Transverse colon (tissue), 4 donors: Measurements from ENCODE around the gene WDR89. TPM values are rescaled to one million over a fixed set of nuclear protein-coding genes. Genes with fewer than 3 reads are reported as not detected.
A peak's percentile ranks its signal among the peaks of the same experiment; 100 is the strongest.

Source experiments
- DNase-seq: peaks from one replicate; pipeline ENCODE4 v3.0.0-alpha.2; 2019
- H3K27ac ChIP-seq, 4 donors: fragments of 200-600 bp; sonication (generic); 2 replicates each; pipeline ENCODE4 v1.5.1; 2016 to 2018; ENCODE audit warnings: inconsistent platforms in 4 of 4
- H3K27me3 ChIP-seq: fragments of 200-600 bp; sonication (generic); 2 replicates; pipeline ENCODE4 v1.5.1; 2017; ENCODE audit warnings: inconsistent platforms
- H3K36me3 ChIP-seq, 4 donors: fragments of 200-600 bp; sonication (generic); 2 replicates each; pipeline ENCODE4 v1.5.1; 2017 to 2019; ENCODE audit warnings: inconsistent platforms in 4 of 4
- H3K4me1 ChIP-seq, 4 donors: fragments of 200-600 bp; sonication (generic); 2 replicates each; pipeline ENCODE4 v1.5.1; 2017 to 2020; ENCODE audit warnings: inconsistent platforms in 4 of 4
- H3K4me3 ChIP-seq, 4 donors: fragments of 200-600 bp; sonication (generic); 1 replicate in 1 of 4; 2 replicates in 3 of 4; pipeline versions ENCODE4 v1.5.1 to v1.6.1; 2017 to 2019; ENCODE audit warnings: inconsistent platforms in 4 of 4
- H3K9me3 ChIP-seq, 2 donors: fragments of 200-600 bp; sonication (generic); 2 replicates each; pipeline ENCODE4 v1.5.1; 2017 to 2019; ENCODE audit warnings: inconsistent platforms in 2 of 2
- EP300 ChIP-seq: sonication (generic); formaldehyde crosslinking; IDR thresholded peaks from one replicate; pipeline ENCODE4 v1.6.1; 2017; ENCODE audit warnings: antibody characterized with exemption, low read depth
- POLR2A ChIP-seq: fragments of 450-650 bp; IDR thresholded peaks from one replicate; pipeline ENCODE4 v1.6.1; 2016; ENCODE audit warnings: antibody characterized with exemption, mild to moderate bottlenecking, moderate library complexity
- POLR2AphosphoS5 ChIP-seq, 3 donors: sonication (generic); formaldehyde crosslinking; IDR thresholded peaks; one replicate each; pipeline ENCODE4 v1.6.1; 2016; ENCODE audit warnings: antibody characterized with exemption in 3 of 3
- WGBS, 2 donors: methylation state at CpG; one replicate each; pipeline ENCODE4 v1.1.5; 2018; ENCODE audit warnings: low coverage in 1 of 2; 5-methylcytosine and 5-hydroxymethylcytosine counted together
- in situ Hi-C, 4 donors: fragments of 200-750 bp; cut with MboI; loops; one replicate each; pipeline versions ENCODE4 v1.15.0 to v1.15.1; 2017; ENCODE audit warnings: low sequenced_read_pairs in 3 of 4, low pct_ligation_motif_present in 1 of 4, low pct_unique_long_range_greater_than_20kb in 1 of 4
- intact Hi-C: fragments of 100-400 bp; cut with DNase I; formaldehyde crosslinking; loops from one replicate; pipeline ENCODE4 v1.15.1; 2023; ENCODE audit warnings: low total_unique reads
- total RNA-seq, 4 donors: library from RNA; depleted of rRNA; stranded (reverse); fragments of >200 nt; gene quantifications; one replicate each; pipeline ENCODE4 v1.1.0, GENCODE V29; 2016
- TF ChIP-seq, protein P1 (sequence below), 5 experiments: fragments of 200-600 bp in 3 of 5; fragments of 450-650 bp in 2 of 5; sonication (generic) in 3 of 5; IDR thresholded peaks; 1 replicate in 2 of 5; 2 replicates in 3 of 5; pipeline ENCODE4 v1.5.1; 2016 to 2017; ENCODE audit warnings: antibody characterized with exemption in 5 of 5, inconsistent platforms in 3 of 5, mild to moderate bottlenecking in 2 of 5, moderate library complexity in 1 of 5

WDR89 gene
- total RNA-seq, 4 donors from 2014 or later, result 3.8 to 17.2 (median 7.2) TPM

DNA sequence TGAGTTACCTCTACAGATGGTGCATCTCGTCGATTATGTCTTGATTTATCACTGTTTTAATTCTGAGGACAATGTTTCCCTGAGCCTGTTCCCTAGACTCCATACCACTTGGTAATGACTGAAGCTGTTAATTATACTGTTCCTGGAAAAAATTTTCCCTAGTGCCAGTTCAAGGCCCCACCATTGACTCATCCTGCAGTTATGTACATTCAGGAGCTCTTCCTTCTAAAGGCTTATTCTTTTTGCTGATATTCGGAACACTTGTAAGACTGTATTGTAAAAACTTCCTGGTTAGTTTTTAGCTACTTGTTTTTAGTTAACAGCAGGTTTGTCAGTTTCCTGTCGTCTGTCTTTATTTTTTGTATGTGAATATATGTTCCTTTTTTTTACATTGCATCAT is 68.1 kb downstream of the WDR89 start:
- Histone ChIP-seq H3K36me3 (no peaks in the 10 kb centered on the region), H3K9me3 (no peaks in the 10 kb centered on the region), H3K27me3 (no peaks in the 10 kb centered on the region), H3K4me1 (no peaks in the 10 kb centered on the region), H3K4me3 (no peak overlapping the region), H3K27ac (no peak overlapping the region)
- TF ChIP-seq, protein P1, sequence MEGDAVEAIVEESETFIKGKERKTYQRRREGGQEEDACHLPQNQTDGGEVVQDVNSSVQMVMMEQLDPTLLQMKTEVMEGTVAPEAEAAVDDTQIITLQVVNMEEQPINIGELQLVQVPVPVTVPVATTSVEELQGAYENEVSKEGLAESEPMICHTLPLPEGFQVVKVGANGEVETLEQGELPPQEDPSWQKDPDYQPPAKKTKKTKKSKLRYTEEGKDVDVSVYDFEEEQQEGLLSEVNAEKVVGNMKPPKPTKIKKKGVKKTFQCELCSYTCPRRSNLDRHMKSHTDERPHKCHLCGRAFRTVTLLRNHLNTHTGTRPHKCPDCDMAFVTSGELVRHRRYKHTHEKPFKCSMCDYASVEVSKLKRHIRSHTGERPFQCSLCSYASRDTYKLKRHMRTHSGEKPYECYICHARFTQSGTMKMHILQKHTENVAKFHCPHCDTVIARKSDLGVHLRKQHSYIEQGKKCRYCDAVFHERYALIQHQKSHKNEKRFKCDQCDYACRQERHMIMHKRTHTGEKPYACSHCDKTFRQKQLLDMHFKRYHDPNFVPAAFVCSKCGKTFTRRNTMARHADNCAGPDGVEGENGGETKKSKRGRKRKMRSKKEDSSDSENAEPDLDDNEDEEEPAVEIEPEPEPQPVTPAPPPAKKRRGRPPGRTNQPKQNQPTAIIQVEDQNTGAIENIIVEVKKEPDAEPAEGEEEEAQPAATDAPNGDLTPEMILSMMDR (IDR thresholded peaks at IDR 0.05), result no peak
- no peak for TF ChIP-seq POLR2AphosphoS5 (IDR thresholded peaks at IDR 0.05)
- no peak for TF ChIP-seq POLR2A
- no peak for TF ChIP-seq EP300
- in situ Hi-C loops (no loop called here), intact Hi-C loops (no loop called here)
- DNase-seq, result no peak
- 61 to 69% methylated on average over 4 of the region's 4 CpGs for WGBS, 2 donors

DNA sequence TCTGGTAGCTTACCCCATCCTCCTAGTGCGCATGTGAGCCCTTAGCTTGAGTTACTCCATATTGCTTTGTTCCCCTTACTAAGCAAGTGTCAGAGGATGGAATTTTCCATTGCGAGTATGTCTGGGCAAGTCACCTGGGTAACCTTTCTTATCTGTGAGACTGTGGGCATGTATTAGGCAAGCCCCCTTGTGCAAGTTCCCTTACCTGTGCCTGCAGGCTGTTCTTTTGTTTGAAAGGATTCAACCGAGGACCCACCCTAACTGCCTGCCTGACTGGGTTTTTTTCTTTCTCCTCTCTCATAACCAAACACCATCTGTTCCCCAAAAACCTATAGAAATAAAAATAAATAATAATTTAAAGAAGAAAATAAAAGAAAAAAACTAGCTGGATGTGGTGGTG is 76.2 kb downstream of the WDR89 start:
- Histone ChIP-seq H3K36me3 (no peaks in the 10 kb centered on the region), H3K27ac (no peak overlapping the region), H3K9me3 (no peaks in the 10 kb centered on the region), H3K4me1 (peaks cover 0 to 8% (median 2%) of the 10 kb centered on the region in 4 donors), H3K4me3 (no peak overlapping the region), H3K27me3 (no peaks in the 10 kb centered on the region)
- TF ChIP-seq EP300 (no peak), POLR2A (no peak), POLR2AphosphoS5 (IDR thresholded peaks at IDR 0.05) (no peak)
- TF ChIP-seq, protein P1 (IDR thresholded peaks at IDR 0.05), result no peak
- DNase-seq, result no peak
- WGBS, 2 donors, result 50 to 88% methylated on average over 1 to 3 of the region's 3 CpGs
- in situ Hi-C loops, result no loop called here
- intact Hi-C loops, result no loop called here

DNA sequence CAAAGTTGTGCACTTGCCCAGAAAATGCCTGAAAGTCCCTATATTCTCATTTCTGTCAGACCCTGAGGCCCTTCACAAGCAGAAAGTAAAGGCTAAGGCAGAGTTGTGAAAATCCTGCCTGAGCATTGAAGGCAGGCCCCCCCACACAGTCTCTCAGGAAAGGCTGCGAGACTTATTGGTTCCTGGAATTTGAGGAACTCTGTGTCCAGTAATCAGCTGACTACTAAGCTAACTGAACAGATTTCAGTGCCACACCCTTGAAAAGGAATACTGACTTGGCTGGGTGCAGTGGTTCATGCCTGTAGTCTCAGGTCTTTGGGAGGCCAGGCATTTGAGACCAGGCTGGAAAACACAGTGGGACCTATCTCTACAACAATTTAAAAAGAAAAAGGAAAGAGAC is 77.4 kb downstream of the WDR89 start:
- Histone ChIP-seq H3K4me3 (no peak overlapping the region), H3K36me3 (no peaks in the 10 kb centered on the region), H3K9me3 (no peaks in the 10 kb centered on the region), H3K27me3 (no peaks in the 10 kb centered on the region), H3K27ac (no peak overlapping the region), H3K4me1 (peaks cover 0 to 8% (median 2%) of the 10 kb centered on the region in 4 donors)
- intact Hi-C loops (no loop called here), in situ Hi-C loops (no loop called here)
- peak; percentile 35 for DNase-seq
- WGBS, 2 donors, result 22% methylated on average over 1 of the region's 1 CpG; no CpG with 5 or more reads in 1 of the 2 donors
- TF ChIP-seq POLR2A (no peak), POLR2AphosphoS5 (IDR thresholded peaks at IDR 0.05) (no peak), EP300 (no peak)
- TF ChIP-seq, protein P1 (IDR thresholded peaks at IDR 0.05), result no peak

DNA sequence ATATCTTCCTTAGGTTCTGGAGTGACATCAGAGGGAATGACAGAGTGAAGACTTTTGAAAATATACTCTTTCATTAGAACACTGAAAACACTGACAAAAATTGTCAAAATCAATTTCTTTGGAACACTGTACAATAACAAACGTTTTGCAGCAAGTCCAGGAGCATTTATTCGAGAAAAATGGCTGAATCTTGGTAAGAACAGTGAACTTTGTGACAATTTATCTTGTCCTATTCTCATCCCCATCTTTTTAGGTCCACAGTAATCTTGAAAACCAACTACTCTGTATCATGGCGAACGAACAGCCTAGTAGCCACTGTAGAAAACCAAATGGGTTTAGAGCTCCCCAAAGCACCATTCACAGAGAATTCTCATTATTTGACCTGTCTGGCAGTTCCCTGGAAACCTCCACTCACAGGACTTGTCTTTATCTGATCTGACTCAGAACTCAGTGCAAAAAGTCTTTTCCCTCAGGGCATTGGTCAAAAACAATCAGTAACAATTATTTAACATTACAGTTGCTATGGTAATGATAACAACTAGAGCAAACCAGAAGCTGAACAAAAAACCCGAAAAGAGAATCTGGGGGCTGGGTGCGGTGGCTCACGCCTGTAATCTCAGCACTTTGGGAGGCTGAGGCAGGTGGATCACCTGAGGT is 78.2 kb downstream of the WDR89 start:
- no peak for DNase-seq
- WGBS, 2 donors, result 86 to 87% methylated on average over 7 of the region's 7 CpGs
- no peak for TF ChIP-seq POLR2AphosphoS5 (IDR thresholded peaks at IDR 0.05)
- TF ChIP-seq EP300, result no peak
- no peak for TF ChIP-seq POLR2A
- no peak overlapping the region for H3K4me3 ChIP-seq
- intact Hi-C loops, result no loop called here
- no peaks in the 10 kb centered on the region for H3K9me3 ChIP-seq
- H3K27me3 ChIP-seq, result no peaks in the 10 kb centered on the region
- H3K27ac ChIP-seq, result no peak overlapping the region
- H3K4me1 ChIP-seq, result peaks cover 0 to 8% (median 2%) of the 10 kb centered on the region in 4 donors
- no peaks in the 10 kb centered on the region for H3K36me3 ChIP-seq
- in situ Hi-C loops, result no loop called here

DNA sequence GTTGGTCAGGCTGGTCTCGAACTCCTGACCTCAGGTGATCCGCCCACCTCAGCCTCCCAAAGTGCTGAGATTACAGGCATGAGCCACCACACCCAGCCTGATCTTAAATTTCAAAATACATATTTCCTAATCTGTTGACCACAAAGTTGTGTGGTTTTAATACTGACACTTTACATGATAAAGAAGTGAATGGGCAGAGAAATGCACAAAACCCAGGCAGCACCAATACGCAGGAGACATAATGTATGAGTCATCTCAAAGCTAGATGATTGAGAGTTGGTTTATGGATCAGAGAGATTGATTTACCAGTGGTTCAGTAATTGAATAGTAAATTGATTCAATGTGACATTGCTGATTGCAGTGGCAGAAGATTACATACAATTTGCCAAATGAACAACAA is 79.3 kb downstream of the WDR89 start:
- Histone ChIP-seq H3K27ac (no peak overlapping the region), H3K27me3 (no peaks in the 10 kb centered on the region), H3K4me3 (no peak overlapping the region), H3K9me3 (no peaks in the 10 kb centered on the region), H3K4me1 (peaks cover 0 to 8% (median 2%) of the 10 kb centered on the region in 4 donors), H3K36me3 (no peaks in the 10 kb centered on the region)
- WGBS, 2 donors, result 80 to 92% methylated on average over 2 to 3 of the region's 3 CpGs
- DNase-seq, result no peak
- no peak for TF ChIP-seq EP300
- no peak for TF ChIP-seq POLR2AphosphoS5 (IDR thresholded peaks at IDR 0.05)
- TF ChIP-seq POLR2A, result no peak
- TF ChIP-seq, protein P1 (IDR thresholded peaks at IDR 0.05), result no peak
- intact Hi-C loops (no loop called here), in situ Hi-C loops (no loop called here)
